ENCODE results near the gene HMX3.

Gene HMX3

DNA sequence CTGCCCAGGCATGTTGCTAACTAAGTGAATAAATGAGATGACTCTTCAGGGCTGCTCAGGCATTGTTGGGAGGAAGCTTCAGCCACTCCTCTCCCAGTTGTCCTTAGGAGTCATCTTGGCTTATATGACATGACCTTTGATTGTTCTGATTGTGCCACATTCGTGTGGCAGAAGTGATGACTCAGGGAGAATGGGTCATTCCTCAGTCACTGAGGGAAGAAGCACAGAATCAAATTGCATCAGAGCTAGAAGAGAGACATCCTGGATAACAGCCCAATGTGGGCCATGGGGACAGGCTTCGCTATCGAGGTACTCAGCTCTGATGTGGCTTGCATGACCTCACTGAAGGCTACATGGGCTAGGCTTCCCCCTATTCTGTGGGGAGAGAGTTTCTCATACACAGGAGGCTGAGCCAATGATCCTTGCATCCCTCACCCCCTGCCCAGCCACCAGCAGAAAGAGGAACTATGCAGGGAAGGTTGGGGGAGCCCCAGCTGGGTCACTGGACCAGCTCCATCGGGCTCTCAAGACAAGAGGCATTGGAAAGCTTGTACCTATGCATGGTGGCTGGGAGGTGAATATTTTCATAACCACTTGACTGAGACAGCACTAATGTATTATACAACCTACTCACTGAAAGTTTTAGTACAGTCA lies 6.0 kb upstream of the HMX3 start:
- TF ChIP-seq, protein P1, sequence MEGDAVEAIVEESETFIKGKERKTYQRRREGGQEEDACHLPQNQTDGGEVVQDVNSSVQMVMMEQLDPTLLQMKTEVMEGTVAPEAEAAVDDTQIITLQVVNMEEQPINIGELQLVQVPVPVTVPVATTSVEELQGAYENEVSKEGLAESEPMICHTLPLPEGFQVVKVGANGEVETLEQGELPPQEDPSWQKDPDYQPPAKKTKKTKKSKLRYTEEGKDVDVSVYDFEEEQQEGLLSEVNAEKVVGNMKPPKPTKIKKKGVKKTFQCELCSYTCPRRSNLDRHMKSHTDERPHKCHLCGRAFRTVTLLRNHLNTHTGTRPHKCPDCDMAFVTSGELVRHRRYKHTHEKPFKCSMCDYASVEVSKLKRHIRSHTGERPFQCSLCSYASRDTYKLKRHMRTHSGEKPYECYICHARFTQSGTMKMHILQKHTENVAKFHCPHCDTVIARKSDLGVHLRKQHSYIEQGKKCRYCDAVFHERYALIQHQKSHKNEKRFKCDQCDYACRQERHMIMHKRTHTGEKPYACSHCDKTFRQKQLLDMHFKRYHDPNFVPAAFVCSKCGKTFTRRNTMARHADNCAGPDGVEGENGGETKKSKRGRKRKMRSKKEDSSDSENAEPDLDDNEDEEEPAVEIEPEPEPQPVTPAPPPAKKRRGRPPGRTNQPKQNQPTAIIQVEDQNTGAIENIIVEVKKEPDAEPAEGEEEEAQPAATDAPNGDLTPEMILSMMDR (conservative IDR thresholded peaks at IDR 0.05; ENCODE audit: low read depth, low read length): no peak
- H3K4me1 ChIP-seq (ENCODE audit: low read depth, poor library complexity, severe bottlenecking): no peaks in the 10 kb centered on the region
- H4K20me1 ChIP-seq (ENCODE audit: insufficient read depth): no peaks in the 10 kb centered on the region
- no peaks in the 10 kb centered on the region for H3K27me3 ChIP-seq (ENCODE audit: insufficient read depth, low read depth)
- H3K4me3 ChIP-seq (IDR thresholded peaks at IDR 0.05; ENCODE audit: insufficient read depth, low read depth, low read length): no peak overlapping the region
- H3K79me2 ChIP-seq (ENCODE audit: insufficient read depth, low read depth): no peaks in the 10 kb centered on the region
- no peak overlapping the region for H3K9ac ChIP-seq
- no peaks in the 10 kb centered on the region for H3K36me3 ChIP-seq (ENCODE audit: insufficient read depth)
- H2AFZ ChIP-seq (ENCODE audit: low read depth): no peak overlapping the region
- no peak overlapping the region for H3K4me2 ChIP-seq
- H3K27ac ChIP-seq: no peak overlapping the region

DNA sequence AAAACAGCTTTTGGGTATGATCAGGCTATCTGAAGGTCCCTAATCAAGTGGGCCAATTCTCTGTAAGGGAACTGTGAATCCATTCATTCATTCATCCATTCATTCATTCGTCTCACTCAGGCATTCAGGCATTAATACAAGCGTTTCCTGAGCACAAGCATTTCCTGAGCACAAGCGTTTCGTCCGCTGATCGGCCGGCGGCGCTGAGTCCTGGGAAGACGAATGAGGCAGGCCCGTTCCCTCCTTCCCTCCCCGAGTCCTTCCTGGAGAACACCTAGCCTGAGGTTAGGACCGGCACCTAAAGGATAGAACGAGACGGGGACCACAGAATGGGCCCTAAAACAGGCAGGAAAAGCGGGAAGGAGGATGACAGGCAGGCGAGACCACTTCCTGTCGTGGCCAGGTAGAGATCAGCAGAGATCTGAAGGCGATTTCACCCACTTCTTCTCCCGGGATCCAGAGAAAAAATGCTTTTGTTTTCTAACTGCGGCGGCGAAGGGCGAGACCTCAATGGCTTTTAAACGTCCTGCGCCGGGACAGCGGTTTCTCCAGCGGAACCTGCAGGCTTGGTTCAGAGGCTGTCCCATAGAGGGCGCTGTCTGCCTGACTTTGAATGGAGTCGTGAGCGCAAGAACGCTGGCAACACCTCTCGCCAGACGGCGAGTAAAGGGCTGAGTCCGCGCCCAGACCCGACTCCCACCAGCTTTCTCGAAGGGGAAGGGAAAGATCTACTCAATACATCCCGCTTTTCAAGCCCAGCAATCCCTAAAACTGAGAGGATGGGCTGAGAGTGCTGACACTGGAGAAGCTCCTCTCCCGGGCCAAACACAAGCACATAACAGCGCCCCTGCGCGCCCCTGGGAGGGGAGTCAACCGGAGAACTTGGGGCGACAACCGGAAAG lies 2.9 kb upstream of the HMX3 start:
- Histone ChIP-seq H3K9ac (no peak overlapping the region), H3K27me3 (ENCODE audit: insufficient read depth, low read depth) (no peaks in the 10 kb centered on the region), H3K27ac (no peak overlapping the region), H3K4me1 (ENCODE audit: low read depth, poor library complexity, severe bottlenecking) (no peaks in the 10 kb centered on the region), H3K79me2 (ENCODE audit: insufficient read depth, low read depth) (no peaks in the 10 kb centered on the region), H3K4me2 (peak overlapping the region; percentile 18; the same call in 1 of the 2 replicates), H4K20me1 (ENCODE audit: insufficient read depth) (no peaks in the 10 kb centered on the region), H2AFZ (ENCODE audit: low read depth) (peak overlapping the region; percentile 44; the same call in 1 of the 2 replicates), H3K36me3 (ENCODE audit: insufficient read depth) (no peaks in the 10 kb centered on the region), H3K4me3 (IDR thresholded peaks at IDR 0.05; ENCODE audit: insufficient read depth, low read depth, low read length) (no peak overlapping the region)
- TF ChIP-seq, protein P1 (conservative IDR thresholded peaks at IDR 0.05; ENCODE audit: low read depth, low read length): peak; percentile 85

DNA sequence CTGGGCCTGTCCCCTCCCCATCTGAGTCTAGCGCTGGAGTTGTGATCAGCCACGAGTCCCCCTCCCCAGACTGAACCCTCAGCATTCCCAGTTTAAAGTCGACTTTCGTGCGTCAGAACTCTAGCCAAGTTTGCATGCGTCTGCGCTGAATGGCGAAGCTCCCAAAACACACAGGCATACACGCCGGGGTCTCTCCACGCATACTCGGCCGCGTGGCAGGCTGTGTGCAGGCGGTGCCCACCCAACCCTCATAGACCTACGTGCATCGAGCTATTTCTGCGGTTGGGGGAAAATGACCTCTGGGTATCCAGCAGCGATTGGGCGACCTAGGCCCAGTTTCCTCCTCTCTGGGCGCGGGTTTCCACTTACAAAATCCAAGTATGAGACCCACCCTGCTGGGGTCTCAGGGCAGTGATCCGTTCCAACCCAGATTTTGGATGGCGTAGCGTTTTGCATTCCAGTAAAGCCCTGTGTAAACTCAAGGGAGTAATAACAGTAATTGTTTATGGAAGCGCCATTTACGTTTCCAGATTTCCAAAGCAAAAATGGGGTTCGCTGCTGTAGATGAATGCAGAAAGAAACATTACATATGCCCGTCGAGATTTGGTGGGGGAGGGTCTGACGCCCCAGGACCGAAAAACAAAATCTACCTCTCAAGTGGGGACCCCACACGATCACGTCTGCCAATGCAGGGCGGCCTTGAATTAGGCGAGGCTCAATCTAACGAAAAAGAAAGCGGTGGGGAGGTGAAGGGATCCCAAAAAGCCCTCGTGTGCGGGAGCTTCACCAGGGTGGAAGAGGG lies 2.0 kb upstream of the HMX3 start:
- Histone ChIP-seq H3K27ac (no peak overlapping the region), H4K20me1 (ENCODE audit: insufficient read depth) (no peaks in the 10 kb centered on the region), H3K4me2 (peak overlapping the region; percentile 18; the same call in 1 of the 2 replicates), H2AFZ (ENCODE audit: low read depth) (peak overlapping the region; percentile 44; the same call in 1 of the 2 replicates), H3K79me2 (ENCODE audit: insufficient read depth, low read depth) (no peaks in the 10 kb centered on the region), H3K27me3 (ENCODE audit: insufficient read depth, low read depth) (no peaks in the 10 kb centered on the region), H3K4me3 (IDR thresholded peaks at IDR 0.05; ENCODE audit: insufficient read depth, low read depth, low read length) (no peak overlapping the region), H3K9ac (no peak overlapping the region), H3K4me1 (ENCODE audit: low read depth, poor library complexity, severe bottlenecking) (no peaks in the 10 kb centered on the region), H3K36me3 (ENCODE audit: insufficient read depth) (no peaks in the 10 kb centered on the region)
- TF ChIP-seq, protein P1 (conservative IDR thresholded peaks at IDR 0.05; ENCODE audit: low read depth, low read length): no peak

DNA sequence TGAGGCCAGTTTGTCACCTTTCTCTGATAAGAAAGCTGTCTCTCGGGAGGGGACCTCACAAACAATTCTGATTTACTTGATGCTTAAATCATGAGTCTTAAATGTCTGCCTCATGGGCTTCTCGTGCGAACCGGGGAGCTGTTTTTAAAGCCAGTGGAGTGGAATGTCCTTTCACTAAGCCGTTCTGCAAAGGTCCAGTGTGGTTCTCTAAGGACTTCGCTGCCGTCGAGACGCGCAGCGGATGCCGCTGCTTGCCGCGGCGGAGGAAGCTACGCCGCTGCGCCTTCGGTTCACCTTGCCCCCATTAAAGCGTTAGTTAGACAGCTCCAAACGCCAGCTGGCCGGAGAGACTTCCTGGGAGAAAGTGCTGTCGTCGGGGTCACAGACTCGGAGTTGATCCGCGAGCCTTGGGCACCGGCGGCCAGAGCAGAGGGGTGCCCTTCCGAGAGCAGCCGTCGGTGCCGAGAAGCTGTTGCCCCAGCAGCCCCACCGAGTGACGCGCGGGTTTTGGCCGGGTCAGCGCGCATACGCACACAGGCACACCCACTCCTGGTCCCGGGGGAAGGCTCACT lies 1.3 kb upstream of the HMX3 start:
- Histone ChIP-seq H3K27ac (no peak overlapping the region), H3K4me1 (ENCODE audit: low read depth, poor library complexity, severe bottlenecking) (no peaks in the 10 kb centered on the region), H3K4me2 (no peak overlapping the region), H3K9ac (no peak overlapping the region), H2AFZ (ENCODE audit: low read depth) (no peak overlapping the region), H3K4me3 (IDR thresholded peaks at IDR 0.05; ENCODE audit: insufficient read depth, low read depth, low read length) (no peak overlapping the region), H3K27me3 (ENCODE audit: insufficient read depth, low read depth) (no peaks in the 10 kb centered on the region), H3K36me3 (ENCODE audit: insufficient read depth) (no peaks in the 10 kb centered on the region), H4K20me1 (ENCODE audit: insufficient read depth) (no peaks in the 10 kb centered on the region), H3K79me2 (ENCODE audit: insufficient read depth, low read depth) (no peaks in the 10 kb centered on the region)
- TF ChIP-seq, protein P1 (conservative IDR thresholded peaks at IDR 0.05; ENCODE audit: low read depth, low read length): no peak
